ENCODE measurements around the gene STYX. TPM values are rescaled to one million over a fixed set of nuclear protein-coding genes. Genes with fewer than 3 reads are reported as not detected.

The STYX gene
- total RNA-seq, 1 experiment from 2014 or later = 10.8 TPM

DNA sequence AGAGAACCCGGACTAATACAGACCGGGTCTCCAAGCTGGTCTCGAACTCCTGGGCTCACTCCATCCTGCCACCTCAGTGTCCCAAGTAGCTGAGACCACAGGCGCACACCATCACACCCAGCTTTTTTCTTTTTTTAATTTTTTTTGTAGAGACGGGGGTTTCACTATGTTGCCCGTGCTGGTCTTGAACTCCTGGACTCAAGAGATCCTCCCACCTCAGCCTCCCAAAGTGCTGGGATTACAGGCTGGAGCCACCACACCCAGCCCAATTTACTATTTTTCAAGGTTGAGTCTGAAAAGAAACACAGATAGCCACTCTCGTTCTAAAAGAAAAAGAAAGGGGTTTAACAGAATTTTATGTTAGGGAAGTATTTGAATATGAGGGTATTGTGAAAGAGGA, 36.4 kb upstream of the STYX start:
- DNase-seq = no peak
- peak overlapping the region; percentile 92 for H3K27ac ChIP-seq
- 0 out of 2 replicates have a peak, but pooled peaks cover 4% of the 10 kb centered on the region for H3K36me3 ChIP-seq (ENCODE audit: low read depth)
- intact Hi-C loops (cut with micrococcal nuclease; ENCODE audit: unreplicated experiment) = no loop called here
- peaks cover 67% of the 10 kb centered on the region for H3K79me2 ChIP-seq (ENCODE audit: low read depth)
- POLR2A ChIA-PET (ENCODE audit: unreplicated experiment) = no interaction called here
- TF ChIP-seq, protein P1, sequence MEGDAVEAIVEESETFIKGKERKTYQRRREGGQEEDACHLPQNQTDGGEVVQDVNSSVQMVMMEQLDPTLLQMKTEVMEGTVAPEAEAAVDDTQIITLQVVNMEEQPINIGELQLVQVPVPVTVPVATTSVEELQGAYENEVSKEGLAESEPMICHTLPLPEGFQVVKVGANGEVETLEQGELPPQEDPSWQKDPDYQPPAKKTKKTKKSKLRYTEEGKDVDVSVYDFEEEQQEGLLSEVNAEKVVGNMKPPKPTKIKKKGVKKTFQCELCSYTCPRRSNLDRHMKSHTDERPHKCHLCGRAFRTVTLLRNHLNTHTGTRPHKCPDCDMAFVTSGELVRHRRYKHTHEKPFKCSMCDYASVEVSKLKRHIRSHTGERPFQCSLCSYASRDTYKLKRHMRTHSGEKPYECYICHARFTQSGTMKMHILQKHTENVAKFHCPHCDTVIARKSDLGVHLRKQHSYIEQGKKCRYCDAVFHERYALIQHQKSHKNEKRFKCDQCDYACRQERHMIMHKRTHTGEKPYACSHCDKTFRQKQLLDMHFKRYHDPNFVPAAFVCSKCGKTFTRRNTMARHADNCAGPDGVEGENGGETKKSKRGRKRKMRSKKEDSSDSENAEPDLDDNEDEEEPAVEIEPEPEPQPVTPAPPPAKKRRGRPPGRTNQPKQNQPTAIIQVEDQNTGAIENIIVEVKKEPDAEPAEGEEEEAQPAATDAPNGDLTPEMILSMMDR (conservative IDR thresholded peaks at IDR 0.05) = no peak
- no peak for TF ChIP-seq EZH2 (IDR thresholded peaks at IDR 0.05; ENCODE audit: low read depth)
- CTCF ChIA-PET = no interaction called here
- H3K4me2 ChIP-seq = peak overlapping the region; percentile 93
- no TSS peak for BruUV-seq (replicated peaks)
- H3K4me3 ChIP-seq = peak overlapping the region; percentile 62
- peaks cover 10% of the 10 kb centered on the region; the same call in 1 of the 2 replicates for H4K20me1 ChIP-seq (ENCODE audit: insufficient read depth)
- peaks cover 40% of the 10 kb centered on the region for H3K4me1 ChIP-seq (replicated peaks; ENCODE audit: insufficient read depth)
- H3K9me2 ChIP-seq (ENCODE audit: insufficient read depth) = no peaks in the 10 kb centered on the region
- no peaks in the 10 kb centered on the region for H3K9me3 ChIP-seq (ENCODE audit: insufficient read depth, low read depth)
- no peak overlapping the region for H2AFZ ChIP-seq
- no peaks in the 10 kb centered on the region for H3K27me3 ChIP-seq (ENCODE audit: insufficient read depth, low read depth)
- peaks cover 26% of the 10 kb centered on the region for H3F3A ChIP-seq (ENCODE audit: insufficient read depth, low read depth)

DNA sequence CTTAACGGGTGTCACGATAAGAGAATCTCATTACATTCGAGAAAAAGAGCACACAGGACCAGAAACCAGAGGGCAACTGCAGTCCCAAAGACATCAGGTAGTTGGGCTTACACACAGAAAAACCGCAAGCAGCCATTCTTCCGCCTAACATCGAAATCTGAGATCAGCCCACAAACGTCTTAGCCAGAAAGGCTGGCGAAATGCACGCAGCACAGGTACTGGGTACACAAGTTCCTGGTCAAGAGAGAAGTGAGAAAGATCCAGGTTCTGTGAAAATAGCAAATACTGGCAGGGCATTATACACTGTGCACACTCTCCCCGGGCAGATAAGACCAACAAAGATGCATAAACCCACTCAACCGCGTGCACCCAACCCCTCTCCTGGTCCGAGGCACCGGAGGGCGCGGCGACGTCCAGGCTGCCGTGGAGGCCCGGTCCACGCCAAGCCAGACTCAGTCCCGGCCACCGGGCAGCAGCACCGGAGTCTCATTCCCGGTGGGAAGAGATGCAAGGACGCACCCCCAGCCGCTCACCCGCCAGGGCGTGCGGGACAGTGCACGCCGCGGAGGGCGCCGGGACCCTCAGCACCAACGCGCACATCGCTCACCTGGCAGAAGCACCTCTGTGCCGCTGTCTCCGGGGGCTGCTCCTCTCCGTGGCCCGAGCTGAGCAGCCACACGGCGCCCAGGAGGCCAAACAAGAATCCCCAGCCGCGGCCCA, 35.0 kb upstream of the STYX start:
- DNase-seq = peak; percentile 47 to 67
- Histone ChIP-seq H3K4me2 (peak overlapping the region; percentile 93), H3K27me3 (ENCODE audit: insufficient read depth, low read depth) (no peaks in the 10 kb centered on the region), H3K9me2 (ENCODE audit: insufficient read depth) (no peaks in the 10 kb centered on the region), H3K4me1 (replicated peaks; ENCODE audit: insufficient read depth) (peaks cover 48% of the 10 kb centered on the region), H3K79me2 (ENCODE audit: low read depth) (peaks cover 53% of the 10 kb centered on the region), H4K20me1 (ENCODE audit: insufficient read depth) (peaks cover 10% of the 10 kb centered on the region; the same call in 1 of the 2 replicates), H2AFZ (peak overlapping the region; percentile 93), H3K27ac (peak overlapping the region; percentile 92), H3K4me3 (peak overlapping the region; percentile 62), H3K9me3 (ENCODE audit: insufficient read depth, low read depth) (no peaks in the 10 kb centered on the region), H3K36me3 (ENCODE audit: low read depth) (0 out of 2 replicates have a peak, but pooled peaks cover 4% of the 10 kb centered on the region), H3F3A (ENCODE audit: insufficient read depth, low read depth) (peaks cover 32% of the 10 kb centered on the region)
- intact Hi-C loops (cut with micrococcal nuclease; ENCODE audit: unreplicated experiment) = no loop called here
- POLR2A ChIA-PET (ENCODE audit: unreplicated experiment) = interaction anchor here (0.6 kb wide), 1 partner anchor 1815 kb away, joined by 5 read pairs; the partner anchor contains the start of gene CGRRF1
- TF ChIP-seq, protein P1 (conservative IDR thresholded peaks at IDR 0.05) = no peak
- no peak for TF ChIP-seq EZH2 (IDR thresholded peaks at IDR 0.05; ENCODE audit: low read depth)
- CTCF ChIA-PET = no interaction called here
- TSS peak; percentile 35 for BruUV-seq (replicated peaks)

- Histone ChIP-seq H3K79me2 (ENCODE audit: low read depth) (peaks cover 46% of the 10 kb centered on the region), H3K9me2 (ENCODE audit: insufficient read depth) (no peaks in the 10 kb centered on the region), H3K4me3 (peak within 1 kb of the TSS; percentile 62), H2AFZ (peak within 1 kb of the TSS; percentile 93), H3F3A (ENCODE audit: insufficient read depth, low read depth) (peaks cover 38% of the 10 kb centered on the region), H4K20me1 (ENCODE audit: insufficient read depth) (peaks cover 10% of the 10 kb centered on the region; the same call in 1 of the 2 replicates), H3K9me3 (ENCODE audit: insufficient read depth, low read depth) (no peaks in the 10 kb centered on the region), H3K27me3 (ENCODE audit: insufficient read depth, low read depth) (no peaks in the 10 kb centered on the region), H3K27ac (peak within 1 kb of the TSS; percentile 92), H3K4me2 (peak within 1 kb of the TSS; percentile 93), H3K36me3 (ENCODE audit: low read depth) (0 out of 2 replicates have a peak, but pooled peaks cover 4% of the 10 kb centered on the region), H3K4me1 (replicated peaks; ENCODE audit: insufficient read depth) (peaks cover 55% of the 10 kb centered on the region)
- intact Hi-C loops (cut with micrococcal nuclease; ENCODE audit: unreplicated experiment) = no loop called here
- TF ChIP-seq, protein P1 (conservative IDR thresholded peaks at IDR 0.05) = no peak
- POLR2A ChIA-PET (ENCODE audit: unreplicated experiment) = interaction anchor here (0.6 to 1.0 kb wide), 3 partner anchors 34 to 1814 kb away, joined by 5 to 11 read pairs (median 5); partner anchors contain the start of genes CGRRF1 and STYX
- peak; percentile 69 to 85 for DNase-seq
- no TSS peak for BruUV-seq (replicated peaks)
- CTCF ChIA-PET = interaction anchor here (0.6 kb wide), 2 partner anchors 95 to 262 kb away, joined by 3 to 6 read pairs; no protein-coding TSS in a partner anchor
These were observed 34.4 kb upstream of the STYX start, which contains the start of gene ERO1A for GRCh38 chr14:52695481-52696091. TSS of gene ERO1A (minus strand) at chr14:52695558. CDS start at chr14:52695481, 77 bp downstream.
